Esophagus muscularis mucosa (tissue), 4 donors: Measurements from ENCODE around the gene MARVELD2. TPM values are rescaled to one million over a fixed set of nuclear protein-coding genes. Genes with fewer than 3 reads are reported as not detected.
A peak's percentile ranks its signal among the peaks of the same experiment; 100 is the strongest.

Source experiments
- DNase-seq: peaks from one replicate; pipeline ENCODE4 v3.0.0-alpha.2; 2017; ENCODE audit errors: extremely low spot score
- H3K27ac ChIP-seq, 4 donors: fragments of 200-600 bp; sonication (generic); replicated peaks in 1 of 4; 1 replicate in 3 of 4; 2 replicates in 1 of 4; pipeline ENCODE4 v1.5.1; 2016 to 2019; ENCODE audit warnings: mild to moderate bottlenecking in 1 of 4
- H3K27me3 ChIP-seq, 4 donors: fragments of 200-600 bp; sonication (generic); one replicate each; pipeline versions ENCODE4 v1.5.1 to v1.6.0; 2016 to 2019
- H3K36me3 ChIP-seq, 4 donors: fragments of 200-600 bp; sonication (generic); one replicate each; pipeline ENCODE4 v1.5.1; 2016 to 2019
- H3K4me1 ChIP-seq, 4 donors: fragments of 200-600 bp; sonication (generic); one replicate each; pipeline ENCODE4 v1.5.1; 2016 to 2019
- H3K4me3 ChIP-seq, 4 donors: fragments of 200-600 bp; sonication (generic); 1 replicate in 2 of 4; 2 replicates in 2 of 4; pipeline ENCODE4 v1.5.1; 2016 to 2019; ENCODE audit warnings: mild to moderate bottlenecking in 4 of 4, moderate library complexity in 1 of 4
- H3K9me3 ChIP-seq, 4 donors: fragments of 200-600 bp; sonication (generic); 1 replicate in 3 of 4; 2 replicates in 1 of 4; pipeline ENCODE4 v1.5.1; 2016 to 2019
- CTCF ChIP-seq, 3 experiments: fragments of 200-600 bp in 2 of 3; fragments of 450-650 bp in 1 of 3; sonication (generic) in 2 of 3; IDR thresholded peaks; one replicate each; pipeline ENCODE4 v1.5.1; 2017 to 2019; ENCODE audit warnings: antibody characterized with exemption in 3 of 3, mild to moderate bottlenecking in 2 of 3, moderate library complexity in 1 of 3
- EP300 ChIP-seq: sonication (generic); formaldehyde crosslinking; IDR thresholded peaks from one replicate; pipeline ENCODE4 v1.6.1; 2017; ENCODE audit warnings: antibody characterized with exemption
- POLR2A ChIP-seq: fragments of 450-650 bp; IDR thresholded peaks from one replicate; pipeline ENCODE4 v1.6.1; 2017; ENCODE audit warnings: antibody characterized with exemption, moderate library complexity, mild to moderate bottlenecking, low read depth
- POLR2AphosphoS5 ChIP-seq, 2 donors: sonication (generic); formaldehyde crosslinking; IDR thresholded peaks; one replicate each; pipeline ENCODE4 v1.6.1; 2017; ENCODE audit warnings: antibody characterized with exemption in 2 of 2
- WGBS: methylation state at CpG from one replicate; pipeline ENCODE4 v1.1.5; 2018; 5-methylcytosine and 5-hydroxymethylcytosine counted together
- intact Hi-C: fragments of 100-400 bp; cut with DNase I; formaldehyde crosslinking; loops from one replicate; pipeline ENCODE4 v1.15.1; 2023
- total RNA-seq, 4 donors: library from RNA; depleted of rRNA; stranded (reverse); fragments of >200 nt; gene quantifications; one replicate each; pipeline versions ENCODE4 v1.1.0 to v1.2.1, GENCODE V29; 2016

The MARVELD2 gene
- total RNA-seq, 4 donors from 2014 or later: 0.42 to 1.0 (median 0.93) TPM

DNA sequence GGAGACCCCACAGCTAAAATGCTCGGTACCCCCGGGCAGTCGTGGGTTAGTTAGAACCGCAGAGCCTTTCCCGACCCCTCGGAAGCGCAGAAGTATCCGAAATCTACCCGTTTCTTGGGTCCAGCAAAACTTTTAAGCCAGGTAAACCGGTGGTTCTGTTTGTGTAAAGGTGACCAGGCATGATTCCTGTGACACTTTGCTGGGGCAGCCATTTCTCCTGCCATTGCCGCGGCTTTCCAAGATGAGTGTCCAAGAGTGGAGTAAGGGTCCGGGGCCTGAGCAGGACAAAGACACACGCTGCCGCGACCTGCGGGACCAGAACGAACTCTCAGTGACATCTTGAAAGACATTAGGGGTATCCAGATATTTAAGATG lies 655 bp downstream of the MARVELD2 start:
- Histone ChIP-seq H3K27ac (peak overlapping the region in 1 of 4 donors; percentile 30), H3K36me3 (peaks cover 5 to 35% (median 22%) of the 10 kb centered on the region in 4 donors)
- intact Hi-C loops: no loop called here

GRCh38 chr5:69416180-69416579 lies 1.3 kb downstream of the MARVELD2 start:
- TF ChIP-seq POLR2AphosphoS5 (IDR thresholded peaks at IDR 0.05) (no peak), POLR2A (no peak), EP300 (no peak), CTCF (IDR thresholded peaks at IDR 0.05) (no peak)
- Histone ChIP-seq H3K4me3 (no peak overlapping the region), H3K36me3 (peaks cover 4 to 31% (median 19%) of the 10 kb centered on the region in 4 donors), H3K27me3 (no peaks in the 10 kb centered on the region), H3K27ac (no peak overlapping the region), H3K4me1 (peaks cover 0 to 13% (median 11%) of the 10 kb centered on the region in 4 donors), H3K9me3 (no peaks in the 10 kb centered on the region)
- DNase-seq: no peak
- intact Hi-C loops: no loop called here
- 93% methylated on average over 6 of the region's 6 CpGs for WGBS

More for the DNA sequence above, 655 bp downstream of the MARVELD2 start:
- no peaks in the 10 kb centered on the region for H3K9me3 ChIP-seq
- no peak for TF ChIP-seq POLR2AphosphoS5 (IDR thresholded peaks at IDR 0.05)
- no peak for TF ChIP-seq EP300
- TF ChIP-seq CTCF (IDR thresholded peaks at IDR 0.05): no peak
- TF ChIP-seq POLR2A: no peak
- WGBS: 75% methylated on average over 14 of the region's 18 CpGs
- H3K4me3 ChIP-seq: peak overlapping the region; percentile 64 to 69 (median 66)
- H3K4me1 ChIP-seq: peaks cover 0 to 13% (median 11%) of the 10 kb centered on the region in 4 donors
- H3K27me3 ChIP-seq: no peaks in the 10 kb centered on the region
- DNase-seq: no peak

DNA sequence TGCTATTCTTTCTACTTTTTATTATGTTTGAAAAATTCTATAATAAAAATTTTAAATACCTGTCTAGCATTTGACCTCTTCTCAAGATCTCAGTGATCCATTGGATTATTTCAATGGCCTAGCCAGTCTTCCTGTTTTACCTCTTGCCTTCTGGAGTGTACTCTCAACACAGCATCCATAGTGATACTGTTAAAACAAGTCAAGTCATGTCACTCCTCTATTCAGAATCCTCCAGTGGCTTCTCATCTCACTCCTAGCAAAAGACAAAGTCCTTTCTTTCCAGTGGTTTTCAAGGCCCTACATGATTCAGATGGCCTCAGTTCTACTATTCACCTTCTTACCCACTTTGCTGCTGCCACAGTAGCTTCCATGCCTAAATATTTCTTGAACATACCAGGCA lies 1.8 kb downstream of the MARVELD2 start:
- TF ChIP-seq POLR2A (no peak), CTCF (IDR thresholded peaks at IDR 0.05) (no peak), POLR2AphosphoS5 (IDR thresholded peaks at IDR 0.05) (no peak), EP300 (no peak)
- H3K36me3 ChIP-seq: peaks cover 4 to 26% (median 13%) of the 10 kb centered on the region in 4 donors

DNA sequence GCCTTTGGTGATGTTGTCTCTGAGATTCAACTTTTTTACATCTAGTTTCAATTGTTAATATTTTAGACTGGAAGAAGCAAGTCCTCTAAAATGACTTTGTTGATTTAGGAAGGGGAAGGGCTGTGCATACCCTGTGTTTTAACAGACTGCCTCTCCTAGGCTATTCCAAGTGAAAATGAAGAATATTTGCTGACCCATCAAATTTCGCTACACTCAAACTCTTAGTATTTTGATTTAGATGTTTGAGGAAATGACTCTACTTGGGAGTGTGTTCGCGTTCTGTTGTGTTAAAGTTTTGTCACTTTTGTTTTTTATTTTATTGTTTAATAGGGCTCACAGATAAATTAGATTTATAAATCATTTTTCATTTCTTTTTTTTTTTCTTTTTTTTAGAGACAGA lies 3.6 kb downstream of the MARVELD2 start:
- TF ChIP-seq CTCF (IDR thresholded peaks at IDR 0.05) (no peak), EP300 (no peak), POLR2A (no peak), POLR2AphosphoS5 (IDR thresholded peaks at IDR 0.05) (no peak)
- peaks cover 0 to 8% (median 6%) of the 10 kb centered on the region in 4 donors for H3K36me3 ChIP-seq
- H3K27ac ChIP-seq: no peak overlapping the region
- H3K4me3 ChIP-seq: no peak overlapping the region
- no peaks in the 10 kb centered on the region for H3K27me3 ChIP-seq
- intact Hi-C loops: no loop called here
- no peak for DNase-seq
- no peaks in the 10 kb centered on the region for H3K9me3 ChIP-seq
- WGBS: 97% methylated on average over 3 of the region's 3 CpGs
- peaks cover 0 to 13% (median 11%) of the 10 kb centered on the region in 4 donors for H3K4me1 ChIP-seq

More for the DNA sequence above, 1.8 kb downstream of the MARVELD2 start:
- Histone ChIP-seq H3K4me3 (no peak overlapping the region), H3K27ac (no peak overlapping the region), H3K4me1 (peaks cover 0 to 13% (median 11%) of the 10 kb centered on the region in 4 donors), H3K27me3 (no peaks in the 10 kb centered on the region), H3K9me3 (no peaks in the 10 kb centered on the region)
- DNase-seq: no peak
- intact Hi-C loops: no loop called here
